Liver (tissue), 9 donors: ENCODE results near the gene KLHDC7A. TPM values are rescaled to one million over a fixed set of nuclear protein-coding genes. Genes with fewer than 3 reads are reported as not detected.

Source experiments
- DNase-seq: peaks from one replicate; pipeline ENCODE4 v3.0.0-alpha.2; 2017; ENCODE audit warnings: low spot score
- H3K27ac ChIP-seq, 2 donors: one replicate each; pipeline ENCODE4 v1.7.0; 2013; ENCODE audit warnings: inconsistent platforms in 2 of 2, low read length in 2 of 2, control low read depth in 1 of 2, low read depth in 1 of 2, mild to moderate bottlenecking in 1 of 2
- H3K27me3 ChIP-seq, 4 donors: one replicate each; pipeline versions ENCODE4 v1.6.1 to v1.7.0; 2013; ENCODE audit warnings: low read length in 3 of 4, inconsistent platforms in 1 of 4, mild to moderate bottlenecking in 1 of 4, moderate library complexity in 1 of 4; ENCODE audit not compliant: control insufficient read depth in 4 of 4, insufficient read depth in 4 of 4
- H3K36me3 ChIP-seq, 4 donors: one replicate each; pipeline versions ENCODE4 v1.6.1 to v1.7.0; 2013; ENCODE audit warnings: low read length in 3 of 4, mild to moderate bottlenecking in 3 of 4, low read depth in 1 of 4, moderate library complexity in 1 of 4; ENCODE audit not compliant: control insufficient read depth in 4 of 4, insufficient read depth in 3 of 4
- H3K4me1 ChIP-seq, 4 donors: one replicate each; pipeline versions ENCODE4 v1.6.1 to v1.7.0; 2013; ENCODE audit warnings: low read length in 3 of 4, mild to moderate bottlenecking in 3 of 4, moderate library complexity in 1 of 4; ENCODE audit not compliant: control insufficient read depth in 4 of 4, insufficient read depth in 4 of 4
- H3K4me3 ChIP-seq, 3 donors: one replicate each; pipeline versions ENCODE4 v1.6.1 to v1.7.0; 2013; ENCODE audit warnings: low read length in 3 of 3, control low read depth in 1 of 3, low read depth in 1 of 3, mild to moderate bottlenecking in 1 of 3
- H3K9ac ChIP-seq, 2 donors: one replicate each; pipeline ENCODE4 v1.7.0; 2013; ENCODE audit warnings: low read length in 2 of 2, mild to moderate bottlenecking in 2 of 2, moderate library complexity in 2 of 2, control low read depth in 1 of 2, low read depth in 1 of 2
- H3K9me3 ChIP-seq, 4 donors: one replicate each; pipeline versions ENCODE4 v1.6.1 to v1.7.0; 2013; ENCODE audit warnings: low read length in 3 of 4; ENCODE audit not compliant: control insufficient read depth in 4 of 4
- CTCF ChIP-seq: fragments of 150-350 bp; IDR thresholded peaks from 2 replicates; pipeline ENCODE4 v1.5.1; 2017; ENCODE audit warnings: improper control_type of control experiment, low read depth, low read length; ENCODE audit not compliant: missing input control
- EGR1 ChIP-seq, 2 donors: IDR thresholded peaks; 2 replicates each; pipeline ENCODE4 v1.6.1; 2016 to 2018; ENCODE audit warnings: antibody characterized with exemption in 2 of 2, low read depth in 2 of 2
- FOXA1 ChIP-seq: IDR thresholded peaks from 2 replicates; pipeline ENCODE4 v1.6.1; 2016; ENCODE audit warnings: antibody characterized with exemption
- FOXA2 ChIP-seq: IDR thresholded peaks from 2 replicates; pipeline ENCODE4 v1.6.1; 2016; ENCODE audit warnings: antibody characterized with exemption
- GABPA ChIP-seq, 2 donors: IDR thresholded peaks in 1 of 2; conservative IDR thresholded peaks in 1 of 2; 2 replicates each; pipeline ENCODE4 v1.6.1; 2016; ENCODE audit warnings: antibody characterized with exemption in 2 of 2, mild to moderate bottlenecking in 1 of 2, moderate library complexity in 1 of 2
- HNF4A ChIP-seq, 2 donors: conservative IDR thresholded peaks; 2 replicates each; pipeline ENCODE4 v1.6.1; 2016; ENCODE audit warnings: antibody characterized with exemption in 2 of 2, mild to moderate bottlenecking in 2 of 2
- HNF4G ChIP-seq: IDR thresholded peaks from 2 replicates; pipeline ENCODE4 v1.6.1; 2016; ENCODE audit warnings: antibody characterized with exemption
- JUND ChIP-seq, 2 donors: IDR thresholded peaks; 2 replicates each; pipeline ENCODE4 v1.6.1; 2016; ENCODE audit warnings: antibody characterized with exemption in 2 of 2
- NR2F2 ChIP-seq: IDR thresholded peaks from 2 replicates; pipeline ENCODE4 v1.6.1; 2016; ENCODE audit warnings: antibody characterized with exemption
- RAD21 ChIP-seq, 2 donors: IDR thresholded peaks; 2 replicates each; pipeline ENCODE4 v1.6.1; 2016; ENCODE audit warnings: antibody characterized with exemption in 2 of 2, mild to moderate bottlenecking in 2 of 2
- REST ChIP-seq: IDR thresholded peaks from 2 replicates; pipeline ENCODE4 v1.6.1; 2016; ENCODE audit warnings: antibody characterized with exemption, mild to moderate bottlenecking
- RXRA ChIP-seq, 2 donors: IDR thresholded peaks; 2 replicates each; pipeline ENCODE4 v1.6.1; 2017 to 2018; ENCODE audit warnings: antibody characterized with exemption in 2 of 2, mild to moderate bottlenecking in 1 of 2
- SP1 ChIP-seq: IDR thresholded peaks from 2 replicates; pipeline ENCODE4 v1.6.1; 2018; ENCODE audit warnings: antibody characterized with exemption, mild to moderate bottlenecking
- TAF1 ChIP-seq: conservative IDR thresholded peaks from 2 replicates; pipeline ENCODE4 v1.6.1; 2016; ENCODE audit warnings: antibody characterized with exemption, mild to moderate bottlenecking
- YY1 ChIP-seq: IDR thresholded peaks from 2 replicates; pipeline ENCODE4 v1.6.1; 2016; ENCODE audit warnings: antibody characterized with exemption, mild to moderate bottlenecking
- WGBS: extraction: QIAGEN DNeasy Blood & Tissue Kit; methylation state at CpG from one replicate; pipeline ENCODE4 v1.1.7; 2013; 5-methylcytosine and 5-hydroxymethylcytosine counted together
- polyA plus RNA-seq, 2 donors: library from polyadenylated mRNA; stranded (reverse) in 1 of 2; unstranded in 1 of 2; fragments of 200-250 nt in 1 of 2; fragments of >200 nt in 1 of 2; fragmentation: Nextera tagmentation in 1 of 2; extraction: Ambion mirVana in 1 of 2; gene quantifications; one replicate each; pipeline versions ENCODE4 v1.2.1 to v1.2.3, GENCODE V29; 2013 to 2015
- total RNA-seq, 2 donors: library from RNA; depleted of rRNA; stranded (reverse); fragments of >200 nt; gene quantifications; one replicate each; pipeline ENCODE4 v1.2.3, GENCODE V29; 2014
- TF ChIP-seq, protein P1 (sequence below): IDR thresholded peaks from 2 replicates; pipeline ENCODE4 v1.6.1; 2016; ENCODE audit warnings: antibody characterized with exemption
- TF ChIP-seq, protein P2 (sequence below): IDR thresholded peaks from 2 replicates; pipeline ENCODE4 v1.6.1; 2016; ENCODE audit warnings: antibody characterized with exemption
- TF ChIP-seq, protein P3 (sequence below): IDR thresholded peaks from 2 replicates; pipeline ENCODE4 v1.6.1; 2016; ENCODE audit warnings: antibody characterized with exemption
- donor health status: healthy.
- donor health status: healthy.
- donor health status: healthy.
- donor health status: healthy.
- donor health status: healthy.

The KLHDC7A gene
- total and polyA plus RNA-seq, 4 donors = 1.3 to 6.6 (median 2.3) TPM

- WGBS = 88% methylated on average over 1 of the region's 1 CpG
- no peaks in the 10 kb centered on the region for H3K4me1 ChIP-seq
- H3K27ac ChIP-seq = no peak overlapping the region
- H3K9ac ChIP-seq = no peak overlapping the region
- H3K36me3 ChIP-seq = no peaks in the 10 kb centered on the region
- H3K27me3 ChIP-seq = no peaks in the 10 kb centered on the region
- TF ChIP-seq HNF4A (conservative IDR thresholded peaks at IDR 0.05) = no peak
- no peak for TF ChIP-seq FOXA1
- no peak for TF ChIP-seq FOXA2
- no peak for TF ChIP-seq CTCF
- no peak for TF ChIP-seq TAF1
- no peak for TF ChIP-seq NR2F2
- TF ChIP-seq, protein P1, sequence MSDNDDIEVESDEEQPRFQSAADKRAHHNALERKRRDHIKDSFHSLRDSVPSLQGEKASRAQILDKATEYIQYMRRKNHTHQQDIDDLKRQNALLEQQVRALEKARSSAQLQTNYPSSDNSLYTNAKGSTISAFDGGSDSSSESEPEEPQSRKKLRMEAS = no peak
- no peak for TF ChIP-seq RAD21 (IDR thresholded peaks at IDR 0.05)
- no peak for TF ChIP-seq JUND (IDR thresholded peaks at IDR 0.05)
- TF ChIP-seq SP1 = no peak
- no peak for DNase-seq
- no peak overlapping the region for H3K4me3 ChIP-seq
- H3K9me3 ChIP-seq = no peaks in the 10 kb centered on the region
Measured at GRCh38 chr1:18496056-18496455, 15.3 kb downstream of the KLHDC7A start.

GRCh38 chr1:18496497-18497235 lies 15.9 kb downstream of the KLHDC7A start:
- no peak for TF ChIP-seq HNF4A (conservative IDR thresholded peaks at IDR 0.05)
- TF ChIP-seq SP1 = no peak
- no peak for TF ChIP-seq REST
- no peak for TF ChIP-seq FOXA2
- TF ChIP-seq EGR1 (IDR thresholded peaks at IDR 0.05; ENCODE audit: low read depth in 2 of 2) = no peak
- TF ChIP-seq, protein P2, sequence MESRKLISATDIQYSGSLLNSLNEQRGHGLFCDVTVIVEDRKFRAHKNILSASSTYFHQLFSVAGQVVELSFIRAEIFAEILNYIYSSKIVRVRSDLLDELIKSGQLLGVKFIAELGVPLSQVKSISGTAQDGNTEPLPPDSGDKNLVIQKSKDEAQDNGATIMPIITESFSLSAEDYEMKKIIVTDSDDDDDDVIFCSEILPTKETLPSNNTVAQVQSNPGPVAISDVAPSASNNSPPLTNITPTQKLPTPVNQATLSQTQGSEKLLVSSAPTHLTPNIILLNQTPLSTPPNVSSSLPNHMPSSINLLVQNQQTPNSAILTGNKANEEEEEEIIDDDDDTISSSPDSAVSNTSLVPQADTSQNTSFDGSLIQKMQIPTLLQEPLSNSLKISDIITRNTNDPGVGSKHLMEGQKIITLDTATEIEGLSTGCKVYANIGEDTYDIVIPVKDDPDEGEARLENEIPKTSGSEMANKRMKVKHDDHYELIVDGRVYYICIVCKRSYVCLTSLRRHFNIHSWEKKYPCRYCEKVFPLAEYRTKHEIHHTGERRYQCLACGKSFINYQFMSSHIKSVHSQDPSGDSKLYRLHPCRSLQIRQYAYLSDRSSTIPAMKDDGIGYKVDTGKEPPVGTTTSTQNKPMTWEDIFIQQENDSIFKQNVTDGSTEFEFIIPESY = no peak
- TF ChIP-seq NR2F2 = no peak
- no peak for TF ChIP-seq RXRA (IDR thresholded peaks at IDR 0.05)
- no peak for TF ChIP-seq JUND (IDR thresholded peaks at IDR 0.05)
- TF ChIP-seq, protein P3, sequence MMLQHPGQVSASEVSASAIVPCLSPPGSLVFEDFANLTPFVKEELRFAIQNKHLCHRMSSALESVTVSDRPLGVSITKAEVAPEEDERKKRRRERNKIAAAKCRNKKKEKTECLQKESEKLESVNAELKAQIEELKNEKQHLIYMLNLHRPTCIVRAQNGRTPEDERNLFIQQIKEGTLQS = no peak
- TF ChIP-seq HNF4G = no peak
- TF ChIP-seq CTCF = no peak
- TF ChIP-seq TAF1 = no peak
- TF ChIP-seq YY1 = no peak
- no peak for TF ChIP-seq GABPA (IDR thresholded peaks at IDR 0.05 in 1 of 2, conservative IDR thresholded peaks at IDR 0.05 in 1 of 2)
- Histone ChIP-seq H3K9me3 (no peaks in the 10 kb centered on the region), H3K27me3 (no peaks in the 10 kb centered on the region), H3K27ac (no peak overlapping the region), H3K36me3 (no peaks in the 10 kb centered on the region), H3K4me3 (no peak overlapping the region), H3K9ac (no peak overlapping the region), H3K4me1 (no peaks in the 10 kb centered on the region)
- DNase-seq = no peak
- WGBS = 92% methylated on average over 8 of the region's 8 CpGs
